GM12878 (cell line): ENCODE measurements around the gene PARM1. TPM values are rescaled to one million over a fixed set of nuclear protein-coding genes. Genes with fewer than 3 reads are reported as not detected.

Experiments
- ATAC-seq: fragments of 200-7000 bp; cut with Tn5 transposase; 3 replicates; pipeline ENCODE4 v1.9.1; 2020; ENCODE audit warnings: mild to moderate bottlenecking, moderate library complexity
- BruUV-seq: library from RNA; stranded (reverse); fragments of 400-500 nt; replicated peaks from 2 replicates; lab custom pipeline; 2021; lab: Mats Ljungman, UMichigan
- CTCF ChIA-PET: fragments of 300-600 bp; sonication (Branson Sonifier 250); formaldehyde crosslinking; extraction: SDS; loops from one replicate; lab custom pipeline; 2021; ENCODE audit warnings: inconsistent platforms; lab: Yijun Ruan, JAX
- POLR2A ChIA-PET: fragments of 350-600 bp; formaldehyde crosslinking; extraction: SDS; loops from one replicate; lab custom pipeline; 2021; ENCODE audit warnings: inconsistent platforms; lab: Charles Lee
- RAD21 ChIA-PET: fragments of 300-600 bp; sonication (Branson Sonifier 250); formaldehyde crosslinking; loops from one replicate; lab custom pipeline; 2023; ENCODE audit warnings: antibody characterized with exemption; ENCODE audit not compliant: unreplicated experiment; lab: Charles Lee
- SMC1A ChIA-PET: fragments of 300-600 bp; sonication (Branson Sonifier 250); formaldehyde crosslinking; loops from one replicate; lab custom pipeline; 2023; ENCODE audit not compliant: unreplicated experiment, uncharacterized antibody; lab: Charles Lee
- DNase-seq: peaks from one replicate; pipeline ENCODE4 v3.0.0-alpha.2; 2011; ENCODE audit warnings: low read depth, low spot score
- FAIRE-seq: peaks from 3 replicates; lab custom pipeline; 2011; peaks lifted over from hg19 to GRCh38; lab: Jason Lieb, UNC
- H2AFZ ChIP-seq: 2 replicates; pipeline ENCODE4 v1.6.0; 2011; ENCODE audit warnings: low read depth, low read length, control low read depth; ENCODE audit not compliant: control insufficient read depth
- H3K27ac ChIP-seq: 2 replicates; pipeline ENCODE4 v1.5.1; 2011; ENCODE audit warnings: control low read depth; ENCODE audit not compliant: control insufficient read depth, insufficient read depth
- H3K27me3 ChIP-seq, 2 experiments: replicated peaks in 1 of 2; 2 replicates each; pipeline versions ENCODE4 v1.6.0 to v1.6.1; 2011; ENCODE audit warnings: low read length in 1 of 2; ENCODE audit not compliant: control insufficient read depth in 2 of 2, insufficient read depth in 2 of 2
- H3K36me3 ChIP-seq, 2 experiments: 2 replicates each; pipeline ENCODE4 v1.5.1; 2011; ENCODE audit warnings: low read length in 1 of 2; ENCODE audit not compliant: control insufficient read depth in 2 of 2, insufficient read depth in 2 of 2
- H3K4me1 ChIP-seq: 2 replicates; pipeline ENCODE4 v1.6.1; 2011; ENCODE audit warnings: mild to moderate bottlenecking, low read length, moderate library complexity, mixed read lengths; ENCODE audit not compliant: control insufficient read depth, insufficient read depth
- H3K4me2 ChIP-seq: 2 replicates; pipeline ENCODE4 v1.6.0; 2011; ENCODE audit warnings: control low read depth; ENCODE audit not compliant: control insufficient read depth, insufficient read depth
- H3K4me3 ChIP-seq: fragments of 200-600 bp; sonication (generic); 2 replicates; pipeline ENCODE4 v1.5.1; 2016
- H3K79me2 ChIP-seq: 2 replicates; pipeline ENCODE4 v1.6.0; 2011; ENCODE audit warnings: low read length; ENCODE audit not compliant: control insufficient read depth, insufficient read depth
- H3K9ac ChIP-seq: 2 replicates; pipeline ENCODE4 v1.8.0; 2011; ENCODE audit warnings: low read length, control low read depth, mixed read lengths; ENCODE audit not compliant: control insufficient read depth, insufficient read depth
- H3K9me3 ChIP-seq: replicated peaks from 3 replicates; pipeline ENCODE4 v1.5.1; 2011; ENCODE audit warnings: mild to moderate bottlenecking, low read length; ENCODE audit not compliant: control insufficient read depth, insufficient read depth
- H4K20me1 ChIP-seq: 2 replicates; pipeline ENCODE4 v1.6.0; 2011; ENCODE audit not compliant: control insufficient read depth, insufficient read depth
- ELK1 ChIP-seq: IDR thresholded peaks from 2 replicates; pipeline ENCODE4 v1.6.1; 2012; ENCODE audit warnings: low read depth, low read length, improper control_type of control experiment
- HSF1 ChIP-seq: fragments of 150-350 bp; IDR thresholded peaks from 2 replicates; pipeline ENCODE4 v1.6.1; 2014; ENCODE audit warnings: mild to moderate bottlenecking, low read depth, low read length
- LARP7 ChIP-seq: fragments of 450-650 bp; IDR thresholded peaks from 2 replicates; pipeline ENCODE4 v1.6.1; 2017; ENCODE audit warnings: mild to moderate bottlenecking
- MXI1 ChIP-seq: fragments of 150-350 bp; IDR thresholded peaks from 2 replicates; pipeline ENCODE4 v1.6.1; 2011; ENCODE audit warnings: low read depth, mild to moderate bottlenecking, inconsistent platforms, low read length, improper control_type of control experiment
- SUZ12 ChIP-seq: fragments of 200-600 bp; sonication (generic); IDR thresholded peaks from one replicate; pipeline ENCODE4 v1.6.1; 2018; ENCODE audit warnings: antibody characterized with exemption, mild to moderate bottlenecking; ENCODE audit not compliant: unreplicated experiment
- WRNIP1 ChIP-seq: IDR thresholded peaks from 2 replicates; pipeline ENCODE4 v1.6.1; 2011; ENCODE audit warnings: low read depth, low read length, improper control_type of control experiment, borderline replicate concordance
- ZBTB4 ChIP-seq: fragments of 450-650 bp; formaldehyde crosslinking; IDR thresholded peaks from 2 replicates; pipeline ENCODE4 v1.4.0; 2022; ENCODE audit warnings: mild to moderate bottlenecking, moderate library complexity
- ZNF274 ChIP-seq: IDR thresholded peaks from one replicate; pipeline ENCODE4 v1.8.0; 2011; ENCODE audit not compliant: insufficient read length, insufficient read depth
- WGBS: methylation state at CpG from one replicate; pipeline ENCODE4 v1.1.6; 2016; ENCODE audit warnings: low lambda C conversion rate; ENCODE audit not compliant: insufficient replicate concordance, insufficient coverage; ENCODE audit errors: missing lambda C conversion rate; 5-methylcytosine and 5-hydroxymethylcytosine counted together
- in situ Hi-C: fragments of 300-500 bp; cut with MboI; formaldehyde crosslinking; loops from 9 replicates; pipeline ENCODE4 v1.14.3; 2018; ENCODE audit warnings: mixed read lengths
- intact Hi-C: fragments of 100-400 bp; cut with micrococcal nuclease; formaldehyde crosslinking; loops from one replicate; pipeline ENCODE4 v1.14.2; 2022; ENCODE audit not compliant: unreplicated experiment
- polyA plus RNA-seq, 11 experiments: library from polyadenylated mRNA; depleted of rRNA in 4 of 11; unstranded in 6 of 11; stranded (reverse) in 5 of 11; fragments of >200 nt; fragmentation: Nextera tagmentation in 4 of 11; fragmentation: Illumina TruSeq in 1 of 11; extraction: Ambion mirVana in 4 of 11; extraction: Trizol in 1 of 11; gene quantifications; 1 replicate in 1 of 11; 2 replicates in 10 of 11; pipeline versions ENCODE4 v1.2.1 to v1.2.3, GENCODE V29; 2011 to 2016; ENCODE audit warnings: inconsistent platforms in 2 of 11, missing spikeins in 2 of 11, low read depth in 1 of 11
- total RNA-seq, 4 experiments: library from RNA; depleted of rRNA in 3 of 4; stranded (reverse); fragments of >200 nt in 3 of 4; fragmentation: Illumina TruSeq in 1 of 4; extraction: Trizol in 1 of 4; gene quantifications; 2 replicates each; pipeline versions ENCODE4 v1.2.1 to v1.2.3, GENCODE V29; 2013 to 2021

PARM1 gene
- total and polyA plus RNA-seq, 10 of the 15 experiments (the other 5 are each of a cell fraction or from before 2014, with no cell fraction given), result 13.9 to 56.2 (median 41.3) TPM

- 69% methylated on average over 3 of the region's 3 CpGs for WGBS
- TF ChIP-seq MXI1 (no peak), LARP7 (no peak), ELK1 (no peak), ZNF274 (no peak)
- TF ChIP-seq, all 136 proteins: peak for 0
- no peaks in the 10 kb centered on the region for H3K27me3 ChIP-seq
- H2AFZ ChIP-seq, result no peak overlapping the region
- no peaks in the 10 kb centered on the region for H3K4me1 ChIP-seq
- BruUV-seq, result no TSS peak
- no peak for FAIRE-seq
- H3K36me3 ChIP-seq, result no peaks in the 10 kb centered on the region
- DNase-seq, result no peak
- SMC1A ChIA-PET, result no interaction called here
- H3K79me2 ChIP-seq, result no peaks in the 10 kb centered on the region
- no peak overlapping the region for H3K4me3 ChIP-seq
- POLR2A ChIA-PET, result no interaction called here
- H4K20me1 ChIP-seq, result no peaks in the 10 kb centered on the region
- H3K9ac ChIP-seq, result no peak overlapping the region
- in situ Hi-C loops, result no loop called here
- no peak overlapping the region for H3K4me2 ChIP-seq
- H3K27ac ChIP-seq, result no peak overlapping the region
- no peaks in the 10 kb centered on the region; the same call in 2 of the 3 replicates for H3K9me3 ChIP-seq
- CTCF ChIA-PET, result no interaction called here
- RAD21 ChIA-PET, result no interaction called here
- ATAC-seq, result no peak
- intact Hi-C loops, result no loop called here
Observed at GRCh38 chr4:75063433-75063832, 130.5 kb downstream of the PARM1 start.

- ChIA-PET CTCF (no interaction called here), SMC1A (no interaction called here), POLR2A (no interaction called here), RAD21 (no interaction called here)
- Histone ChIP-seq H3K4me2 (no peak overlapping the region), H2AFZ (no peak overlapping the region), H3K4me1 (no peaks in the 10 kb centered on the region; the same call in 1 of the 2 replicates), H3K4me3 (no peak overlapping the region), H3K9me3 (no peaks in the 10 kb centered on the region; the same call in 2 of the 3 replicates), H3K36me3 (no peaks in the 10 kb centered on the region), H3K27ac (no peak overlapping the region), H3K79me2 (no peaks in the 10 kb centered on the region), H3K9ac (no peak overlapping the region), H3K27me3 (no peaks in the 10 kb centered on the region), H4K20me1 (no peaks in the 10 kb centered on the region)
- DNase-seq (no peak), ATAC-seq (no peak), FAIRE-seq (no peak)
- in situ Hi-C loops (no loop called here), intact Hi-C loops (loop anchor here (5.0 kb wide), 1 partner anchor 226 kb away; no protein-coding TSS in a partner anchor)
- no TSS peak for BruUV-seq
- no peak for TF ChIP-seq ZBTB4 (CRISPR knock-in tag)
- TF ChIP-seq HSF1, result no peak
- TF ChIP-seq WRNIP1, result no peak
- no peak for TF ChIP-seq SUZ12
Observed at GRCh38 chr4:75065909-75066308, 133.0 kb downstream of the PARM1 start.
